ENCODE results near the gene SLC5A6.

SLC5A6 gene

GRCh38 chr2:27184115-27184514 lies 28.0 kb downstream of the SLC5A6 start (continued):
- TF ChIP-seq ZNF777 (tag by site-specific recombination; IDR thresholded peaks at IDR 0.05; ENCODE audit: borderline replicate concordance) (no peak), ZNF26 (tag by site-specific recombination; IDR thresholded peaks at IDR 0.05) (no peak), REPIN1 (tag by site-specific recombination; IDR thresholded peaks at IDR 0.05; ENCODE audit: low read depth) (no peak), ZBTB48 (tag by site-specific recombination; IDR thresholded peaks at IDR 0.05) (no peak), ZNF624 (tag by site-specific recombination; IDR thresholded peaks at IDR 0.05) (no peak), ZSCAN18 (tag by site-specific recombination; IDR thresholded peaks at IDR 0.05) (no peak), ZBTB8A (tag by site-specific recombination; IDR thresholded peaks at IDR 0.05) (no peak), ZNF837 (tag by site-specific recombination; IDR thresholded peaks at IDR 0.05) (no peak)

GRCh38 chr2:27182346-27182745 lies 29.7 kb downstream of the SLC5A6 start:
- Histone ChIP-seq H3K27ac (ENCODE audit: extremely low read depth, low read depth, low read length) (no peak overlapping the region), H3K36me3 (ENCODE audit: control insufficient read depth in 2 of 2, insufficient read depth in 1 of 2, low read length in 2 of 2) (no peaks in the 10 kb centered on the region), H3K9me3 (ENCODE audit: control insufficient read depth, insufficient read depth, low read depth, low read length) (no peaks in the 10 kb centered on the region), H3K4me1 (ENCODE audit: control insufficient read depth, insufficient read depth, low read length) (peaks cover 4% of the 10 kb centered on the region; the same call in 1 of the 2 replicates), H3K4me3 (ENCODE audit: low read depth, low read length) (no peak overlapping the region)
- POLR2A ChIA-PET: no interaction called here
- TF ChIP-seq ZNF548 (tag by site-specific recombination; IDR thresholded peaks at IDR 0.05) (no peak), ZNF660 (tag by site-specific recombination; IDR thresholded peaks at IDR 0.05) (no peak), ZNF518A (tag by site-specific recombination; conservative IDR thresholded peaks at IDR 0.05; ENCODE audit: low read depth) (no peak), ZNF701 (tag by site-specific recombination; IDR thresholded peaks at IDR 0.05) (no peak), ZNF16 (tag by site-specific recombination; IDR thresholded peaks at IDR 0.05; ENCODE audit: low read depth) (no peak), ZNF341 (tag by site-specific recombination; IDR thresholded peaks at IDR 0.05; ENCODE audit: low read depth) (no peak), ZNF394 (tag by site-specific recombination; IDR thresholded peaks at IDR 0.05; ENCODE audit: borderline replicate concordance) (no peak), ZNF24 (tag by site-specific recombination; IDR thresholded peaks at IDR 0.05) (no peak), HOXA7 (CRISPR knock-in tag; IDR thresholded peaks at IDR 0.05; ENCODE audit: borderline replicate concordance) (no peak)
- CTCF ChIA-PET: interaction anchor here (0.7 to 2.2 kb wide), 3 partner anchors 9 to 17 kb away, joined by 3 to 15 read pairs (median 4); no protein-coding TSS in a partner anchor
